ENCODE results near the gene ZNF862. TPM values are rescaled to one million over a fixed set of nuclear protein-coding genes. Genes with fewer than 3 reads are reported as not detected.

ZNF862 gene
- total and polyA plus RNA-seq, 2 of the 13 experiments (the other 11 are each of a cell fraction or from before 2014, with no cell fraction given), result 0.89 to 2.0 TPM

DNA sequence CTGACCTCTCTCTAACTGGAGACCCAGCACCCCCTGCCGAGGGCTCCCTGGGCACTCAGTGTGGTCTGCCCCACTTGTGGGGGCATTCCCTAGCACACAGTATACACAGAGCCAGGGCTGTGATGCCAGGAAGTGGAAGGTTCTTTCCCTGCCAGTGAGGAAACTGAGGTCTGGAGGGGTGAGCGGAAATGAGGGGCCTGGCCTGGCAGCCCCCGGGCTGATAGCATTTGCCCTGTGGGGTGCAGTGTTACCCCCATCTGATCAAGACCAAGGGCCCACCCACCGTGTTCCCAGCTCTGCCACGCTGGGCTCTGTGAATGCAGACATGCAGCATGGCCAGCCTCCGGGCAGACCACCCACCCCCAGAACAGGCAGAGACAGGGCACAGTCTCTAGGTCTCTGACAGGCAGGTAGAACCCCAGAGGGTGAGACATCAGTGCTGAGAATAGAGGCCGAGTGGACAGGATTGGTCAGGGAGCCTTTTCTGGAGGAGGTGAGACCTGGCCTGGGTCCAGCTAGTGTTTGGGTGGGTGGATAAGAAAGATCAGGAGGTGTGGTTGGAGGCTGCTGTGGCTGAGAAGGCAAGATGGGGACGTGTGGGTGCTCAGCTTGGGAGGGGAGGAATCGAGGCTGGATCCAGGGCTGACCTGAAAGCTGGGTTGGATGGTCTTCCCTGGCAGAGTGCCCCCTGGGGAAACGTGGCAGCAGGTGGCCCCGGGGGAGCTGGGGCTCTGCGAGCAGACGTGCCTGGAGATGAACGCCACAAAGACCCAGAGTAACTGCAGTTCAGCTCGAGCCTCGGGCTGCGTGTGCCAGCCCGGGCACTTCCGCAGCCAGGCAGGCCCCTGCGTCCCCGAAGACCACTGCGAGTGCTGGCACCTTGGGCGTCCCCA lies 10.8 kb upstream of the ZNF862 start (continued):
- TF ChIP-seq, protein P1, sequence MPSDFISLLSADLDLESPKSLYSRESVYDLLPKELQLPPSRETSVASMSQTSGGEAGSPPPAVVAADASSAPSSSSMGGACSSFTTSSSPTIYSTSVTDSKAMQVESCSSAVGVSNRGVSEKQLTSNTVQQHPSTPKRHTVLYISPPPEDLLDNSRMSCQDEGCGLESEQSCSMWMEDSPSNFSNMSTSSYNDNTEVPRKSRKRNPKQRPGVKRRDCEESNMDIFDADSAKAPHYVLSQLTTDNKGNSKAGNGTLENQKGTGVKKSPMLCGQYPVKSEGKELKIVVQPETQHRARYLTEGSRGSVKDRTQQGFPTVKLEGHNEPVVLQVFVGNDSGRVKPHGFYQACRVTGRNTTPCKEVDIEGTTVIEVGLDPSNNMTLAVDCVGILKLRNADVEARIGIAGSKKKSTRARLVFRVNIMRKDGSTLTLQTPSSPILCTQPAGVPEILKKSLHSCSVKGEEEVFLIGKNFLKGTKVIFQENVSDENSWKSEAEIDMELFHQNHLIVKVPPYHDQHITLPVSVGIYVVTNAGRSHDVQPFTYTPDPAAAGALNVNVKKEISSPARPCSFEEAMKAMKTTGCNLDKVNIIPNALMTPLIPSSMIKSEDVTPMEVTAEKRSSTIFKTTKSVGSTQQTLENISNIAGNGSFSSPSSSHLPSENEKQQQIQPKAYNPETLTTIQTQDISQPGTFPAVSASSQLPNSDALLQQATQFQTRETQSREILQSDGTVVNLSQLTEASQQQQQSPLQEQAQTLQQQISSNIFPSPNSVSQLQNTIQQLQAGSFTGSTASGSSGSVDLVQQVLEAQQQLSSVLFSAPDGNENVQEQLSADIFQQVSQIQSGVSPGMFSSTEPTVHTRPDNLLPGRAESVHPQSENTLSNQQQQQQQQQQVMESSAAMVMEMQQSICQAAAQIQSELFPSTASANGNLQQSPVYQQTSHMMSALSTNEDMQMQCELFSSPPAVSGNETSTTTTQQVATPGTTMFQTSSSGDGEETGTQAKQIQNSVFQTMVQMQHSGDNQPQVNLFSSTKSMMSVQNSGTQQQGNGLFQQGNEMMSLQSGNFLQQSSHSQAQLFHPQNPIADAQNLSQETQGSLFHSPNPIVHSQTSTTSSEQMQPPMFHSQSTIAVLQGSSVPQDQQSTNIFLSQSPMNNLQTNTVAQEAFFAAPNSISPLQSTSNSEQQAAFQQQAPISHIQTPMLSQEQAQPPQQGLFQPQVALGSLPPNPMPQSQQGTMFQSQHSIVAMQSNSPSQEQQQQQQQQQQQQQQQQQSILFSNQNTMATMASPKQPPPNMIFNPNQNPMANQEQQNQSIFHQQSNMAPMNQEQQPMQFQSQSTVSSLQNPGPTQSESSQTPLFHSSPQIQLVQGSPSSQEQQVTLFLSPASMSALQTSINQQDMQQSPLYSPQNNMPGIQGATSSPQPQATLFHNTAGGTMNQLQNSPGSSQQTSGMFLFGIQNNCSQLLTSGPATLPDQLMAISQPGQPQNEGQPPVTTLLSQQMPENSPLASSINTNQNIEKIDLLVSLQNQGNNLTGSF (CRISPR knock-in tag; IDR thresholded peaks at IDR 0.05), result no peak
- TF ChIP-seq, protein P2, sequence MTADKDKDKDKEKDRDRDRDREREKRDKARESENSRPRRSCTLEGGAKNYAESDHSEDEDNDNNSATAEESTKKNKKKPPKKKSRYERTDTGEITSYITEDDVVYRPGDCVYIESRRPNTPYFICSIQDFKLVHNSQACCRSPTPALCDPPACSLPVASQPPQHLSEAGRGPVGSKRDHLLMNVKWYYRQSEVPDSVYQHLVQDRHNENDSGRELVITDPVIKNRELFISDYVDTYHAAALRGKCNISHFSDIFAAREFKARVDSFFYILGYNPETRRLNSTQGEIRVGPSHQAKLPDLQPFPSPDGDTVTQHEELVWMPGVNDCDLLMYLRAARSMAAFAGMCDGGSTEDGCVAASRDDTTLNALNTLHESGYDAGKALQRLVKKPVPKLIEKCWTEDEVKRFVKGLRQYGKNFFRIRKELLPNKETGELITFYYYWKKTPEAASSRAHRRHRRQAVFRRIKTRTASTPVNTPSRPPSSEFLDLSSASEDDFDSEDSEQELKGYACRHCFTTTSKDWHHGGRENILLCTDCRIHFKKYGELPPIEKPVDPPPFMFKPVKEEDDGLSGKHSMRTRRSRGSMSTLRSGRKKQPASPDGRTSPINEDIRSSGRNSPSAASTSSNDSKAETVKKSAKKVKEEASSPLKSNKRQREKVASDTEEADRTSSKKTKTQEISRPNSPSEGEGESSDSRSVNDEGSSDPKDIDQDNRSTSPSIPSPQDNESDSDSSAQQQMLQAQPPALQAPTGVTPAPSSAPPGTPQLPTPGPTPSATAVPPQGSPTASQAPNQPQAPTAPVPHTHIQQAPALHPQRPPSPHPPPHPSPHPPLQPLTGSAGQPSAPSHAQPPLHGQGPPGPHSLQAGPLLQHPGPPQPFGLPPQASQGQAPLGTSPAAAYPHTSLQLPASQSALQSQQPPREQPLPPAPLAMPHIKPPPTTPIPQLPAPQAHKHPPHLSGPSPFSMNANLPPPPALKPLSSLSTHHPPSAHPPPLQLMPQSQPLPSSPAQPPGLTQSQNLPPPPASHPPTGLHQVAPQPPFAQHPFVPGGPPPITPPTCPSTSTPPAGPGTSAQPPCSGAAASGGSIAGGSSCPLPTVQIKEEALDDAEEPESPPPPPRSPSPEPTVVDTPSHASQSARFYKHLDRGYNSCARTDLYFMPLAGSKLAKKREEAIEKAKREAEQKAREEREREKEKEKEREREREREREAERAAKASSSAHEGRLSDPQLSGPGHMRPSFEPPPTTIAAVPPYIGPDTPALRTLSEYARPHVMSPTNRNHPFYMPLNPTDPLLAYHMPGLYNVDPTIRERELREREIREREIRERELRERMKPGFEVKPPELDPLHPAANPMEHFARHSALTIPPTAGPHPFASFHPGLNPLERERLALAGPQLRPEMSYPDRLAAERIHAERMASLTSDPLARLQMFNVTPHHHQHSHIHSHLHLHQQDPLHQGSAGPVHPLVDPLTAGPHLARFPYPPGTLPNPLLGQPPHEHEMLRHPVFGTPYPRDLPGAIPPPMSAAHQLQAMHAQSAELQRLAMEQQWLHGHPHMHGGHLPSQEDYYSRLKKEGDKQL (CRISPR knock-in tag; IDR thresholded peaks at IDR 0.05; ENCODE audit: low read depth), result no peak
- TF ChIP-seq, protein P3, sequence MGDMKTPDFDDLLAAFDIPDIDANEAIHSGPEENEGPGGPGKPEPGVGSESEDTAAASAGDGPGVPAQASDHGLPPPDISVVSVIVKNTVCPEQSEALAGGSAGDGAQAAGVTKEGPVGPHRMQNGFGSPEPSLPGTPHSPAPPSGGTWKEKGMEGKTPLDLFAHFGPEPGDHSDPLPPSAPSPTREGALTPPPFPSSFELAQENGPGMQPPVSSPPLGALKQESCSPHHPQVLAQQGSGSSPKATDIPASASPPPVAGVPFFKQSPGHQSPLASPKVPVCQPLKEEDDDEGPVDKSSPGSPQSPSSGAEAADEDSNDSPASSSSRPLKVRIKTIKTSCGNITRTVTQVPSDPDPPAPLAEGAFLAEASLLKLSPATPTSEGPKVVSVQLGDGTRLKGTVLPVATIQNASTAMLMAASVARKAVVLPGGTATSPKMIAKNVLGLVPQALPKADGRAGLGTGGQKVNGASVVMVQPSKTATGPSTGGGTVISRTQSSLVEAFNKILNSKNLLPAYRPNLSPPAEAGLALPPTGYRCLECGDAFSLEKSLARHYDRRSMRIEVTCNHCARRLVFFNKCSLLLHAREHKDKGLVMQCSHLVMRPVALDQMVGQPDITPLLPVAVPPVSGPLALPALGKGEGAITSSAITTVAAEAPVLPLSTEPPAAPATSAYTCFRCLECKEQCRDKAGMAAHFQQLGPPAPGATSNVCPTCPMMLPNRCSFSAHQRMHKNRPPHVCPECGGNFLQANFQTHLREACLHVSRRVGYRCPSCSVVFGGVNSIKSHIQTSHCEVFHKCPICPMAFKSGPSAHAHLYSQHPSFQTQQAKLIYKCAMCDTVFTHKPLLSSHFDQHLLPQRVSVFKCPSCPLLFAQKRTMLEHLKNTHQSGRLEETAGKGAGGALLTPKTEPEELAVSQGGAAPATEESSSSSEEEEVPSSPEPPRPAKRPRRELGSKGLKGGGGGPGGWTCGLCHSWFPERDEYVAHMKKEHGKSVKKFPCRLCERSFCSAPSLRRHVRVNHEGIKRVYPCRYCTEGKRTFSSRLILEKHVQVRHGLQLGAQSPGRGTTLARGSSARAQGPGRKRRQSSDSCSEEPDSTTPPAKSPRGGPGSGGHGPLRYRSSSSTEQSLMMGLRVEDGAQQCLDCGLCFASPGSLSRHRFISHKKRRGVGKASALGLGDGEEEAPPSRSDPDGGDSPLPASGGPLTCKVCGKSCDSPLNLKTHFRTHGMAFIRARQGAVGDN (CRISPR knock-in tag; IDR thresholded peaks at IDR 0.05), result no peak
